ENCODE data around the gene MEGF10.

The MEGF10 gene

DNA sequence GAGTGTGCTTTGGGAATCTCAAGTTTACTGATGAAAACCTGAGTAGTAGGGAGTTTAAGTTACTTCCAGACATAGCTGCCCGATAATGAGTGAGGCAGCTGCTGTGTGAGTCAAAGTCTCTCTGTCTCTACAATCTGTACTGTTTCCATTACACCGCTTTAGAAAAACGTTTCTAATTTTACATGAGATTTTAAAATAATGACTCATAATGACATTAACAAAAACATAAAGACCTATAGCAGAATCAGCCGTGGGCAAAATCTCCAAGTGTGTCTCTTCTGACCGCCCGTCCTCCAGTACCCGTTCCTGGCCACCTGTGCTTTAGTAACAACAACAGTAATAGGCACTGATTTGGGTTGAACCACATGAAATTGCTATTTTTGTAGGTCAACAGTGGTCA is 157.2 kb downstream of the MEGF10 start:
- DNase-seq, result no peak

DNA sequence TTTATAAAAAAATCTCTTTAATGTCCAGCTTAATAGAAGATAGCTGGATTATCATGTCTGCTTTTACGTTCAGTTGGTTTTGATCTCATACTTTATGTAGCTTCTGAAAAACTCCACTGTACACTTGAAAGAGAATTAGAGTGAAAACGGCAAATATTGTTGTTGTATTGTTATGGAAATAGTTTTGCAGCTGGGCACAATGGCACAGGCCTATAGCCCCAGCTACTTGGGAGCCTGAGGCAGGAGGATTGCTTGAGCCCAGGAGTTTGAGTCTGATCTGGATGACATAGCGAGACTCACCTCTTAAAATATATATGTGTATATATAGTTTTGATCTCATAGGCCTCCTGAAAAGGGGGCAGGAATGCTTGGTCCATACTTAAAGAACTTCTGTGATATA is 159.4 kb downstream of the MEGF10 start:
- no peak for DNase-seq

DNA sequence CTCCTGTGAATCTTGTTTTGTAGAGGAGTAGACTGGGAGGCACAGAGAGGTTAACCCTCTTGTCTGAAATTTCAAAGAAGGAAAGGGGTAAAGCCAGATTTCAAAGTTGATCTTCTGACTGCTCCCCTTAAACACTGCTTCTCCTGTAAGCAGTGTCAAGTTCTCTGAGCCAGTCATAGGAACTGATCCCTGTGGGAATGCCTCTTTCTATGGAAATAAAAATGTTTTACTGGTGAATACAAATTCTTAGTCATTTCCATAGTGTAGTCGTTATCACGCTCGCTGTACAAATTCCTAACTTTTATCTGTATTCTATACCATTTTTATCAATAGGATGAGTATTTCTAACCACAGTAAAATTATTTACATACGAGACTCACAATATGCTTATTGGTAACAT is 160.5 kb downstream of the MEGF10 start:
- DNase-seq, result no peak

DNA sequence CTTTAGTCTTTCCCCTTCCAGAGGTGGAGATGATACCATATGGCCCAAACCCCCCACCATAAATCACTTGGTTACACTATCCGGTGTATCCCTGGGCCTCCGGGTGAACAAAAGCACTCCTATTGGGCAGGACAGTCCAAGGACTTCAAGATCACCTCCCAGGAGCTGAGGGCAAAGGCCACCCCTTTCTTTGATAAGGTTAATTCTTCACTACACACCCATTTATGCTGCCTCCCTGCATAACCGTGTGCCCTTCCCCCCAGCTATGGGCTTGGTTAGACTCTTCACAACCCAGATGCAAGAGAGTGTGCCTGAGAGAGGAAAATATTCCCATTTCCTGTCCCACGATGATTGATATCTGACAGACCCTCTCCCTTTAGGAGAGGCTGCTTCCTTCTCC is 162.0 kb downstream of the MEGF10 start:
- no peak for DNase-seq

DNA sequence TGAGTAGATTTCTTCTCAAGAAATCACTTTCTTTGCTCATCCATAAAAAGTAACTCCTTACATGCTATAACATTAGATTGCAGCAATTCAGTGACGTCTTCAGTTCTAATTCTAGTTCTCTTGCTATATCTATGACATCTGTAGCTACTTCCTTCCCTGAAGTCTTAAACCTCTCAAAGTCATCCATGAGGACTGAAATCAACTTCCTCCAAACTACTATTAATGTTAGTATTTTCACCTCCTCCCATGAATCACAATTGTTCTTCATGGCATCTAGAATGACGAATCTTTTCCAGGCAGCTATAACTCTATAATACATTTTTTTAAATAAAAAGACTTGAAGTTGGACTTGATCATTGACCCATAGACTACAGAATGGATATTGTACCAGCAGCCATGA is 180.6 kb downstream of the MEGF10 start:
- no peak for DNase-seq

DNA sequence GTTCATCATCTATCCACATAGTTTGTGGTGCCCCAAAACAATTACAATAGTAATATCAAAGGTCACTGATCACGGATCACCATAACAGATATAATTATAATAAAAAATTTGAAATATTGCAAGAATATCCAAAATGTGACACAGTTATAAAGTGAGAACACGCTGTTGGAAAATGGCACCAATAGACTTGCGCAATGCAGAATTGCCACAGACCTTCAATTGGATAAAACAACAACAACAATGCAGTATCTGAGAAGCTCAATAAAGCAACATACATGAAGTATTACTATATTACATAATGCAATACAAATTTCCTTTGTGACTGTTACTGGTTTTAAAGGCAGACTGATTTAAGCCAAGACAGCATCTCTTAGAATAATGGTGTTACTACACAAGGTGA is 182.1 kb downstream of the MEGF10 start:
- no peak for DNase-seq

DNA sequence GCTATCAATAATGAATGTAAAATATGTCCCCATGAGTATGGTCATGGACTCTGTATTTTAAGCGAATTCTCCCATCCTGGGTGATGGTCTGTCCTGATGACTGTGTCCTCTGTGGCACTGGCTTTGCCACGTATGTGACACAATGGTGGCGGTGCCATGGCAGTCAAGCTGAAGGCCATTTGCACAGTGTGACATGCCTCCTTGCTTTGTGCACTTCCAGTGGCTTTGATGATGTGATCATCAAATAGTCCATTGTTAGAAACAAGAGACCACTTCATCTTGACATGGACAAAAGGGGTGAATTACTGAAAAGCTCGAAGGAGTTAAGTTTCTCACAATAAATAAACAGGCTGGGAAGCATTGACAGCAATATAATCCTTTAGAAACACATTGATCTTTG is 195.9 kb downstream of the MEGF10 start:
- no peak for DNase-seq

DNA sequence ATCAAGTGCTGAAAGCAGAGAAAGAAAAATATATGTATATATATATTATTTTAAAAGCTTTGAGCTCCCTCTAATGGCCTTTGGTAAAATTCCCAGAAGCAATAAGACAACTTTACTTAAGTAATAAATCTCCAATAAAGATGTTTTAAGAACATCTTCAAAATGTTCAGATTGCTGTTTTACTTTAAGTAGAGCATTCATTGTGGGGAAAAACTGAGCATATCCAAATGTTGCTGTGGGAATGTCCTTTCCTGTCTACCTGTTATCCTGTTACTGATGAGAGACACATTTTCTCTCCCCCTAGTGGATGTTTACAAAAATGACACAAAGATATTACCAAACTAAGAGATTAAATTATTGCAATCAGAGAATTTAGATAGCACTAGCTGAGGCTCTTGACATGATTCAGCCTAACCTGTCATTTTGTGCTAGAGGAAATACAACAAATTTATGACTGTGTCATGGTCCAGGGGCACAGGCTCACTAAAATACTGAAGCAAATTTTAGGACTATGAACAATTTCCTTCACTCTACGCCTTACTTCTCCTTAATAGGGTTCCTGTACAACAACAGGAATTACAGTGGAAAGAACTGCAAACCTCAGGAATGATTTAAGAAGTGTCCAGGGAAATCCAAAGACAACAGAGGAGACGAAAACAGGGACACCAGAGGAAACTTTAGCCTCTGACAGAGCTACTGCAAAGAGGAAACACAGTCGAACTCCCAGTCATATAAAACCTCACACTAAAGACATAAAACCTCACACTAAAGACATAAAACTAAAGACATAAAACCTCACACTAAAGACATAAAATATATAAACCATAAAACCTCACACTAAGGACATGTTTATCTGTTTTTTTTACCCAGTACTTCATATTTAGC is 202.5 kb downstream of the MEGF10 start:
- peak; percentile 77 for DNase-seq

DNA sequence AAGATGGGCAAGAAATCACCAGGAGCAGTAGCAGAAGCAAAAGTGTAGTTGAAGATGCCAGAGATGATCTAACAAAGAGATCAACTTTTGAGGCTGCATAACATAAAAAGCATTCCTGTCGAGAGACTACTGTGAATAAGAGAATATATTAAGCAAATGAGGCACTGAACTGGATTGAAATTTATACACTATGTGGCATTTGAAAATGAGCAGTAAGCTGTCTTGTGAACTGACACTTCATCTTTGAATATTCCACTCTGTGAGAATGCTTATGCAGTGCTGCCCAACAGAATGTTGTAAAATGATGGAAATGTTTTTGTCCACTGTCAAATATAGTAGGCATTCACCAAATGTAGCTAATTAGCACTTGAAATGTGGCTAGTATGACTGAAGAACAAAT is 208.0 kb downstream of the MEGF10 start:
- DNase-seq, result no peak

DNA sequence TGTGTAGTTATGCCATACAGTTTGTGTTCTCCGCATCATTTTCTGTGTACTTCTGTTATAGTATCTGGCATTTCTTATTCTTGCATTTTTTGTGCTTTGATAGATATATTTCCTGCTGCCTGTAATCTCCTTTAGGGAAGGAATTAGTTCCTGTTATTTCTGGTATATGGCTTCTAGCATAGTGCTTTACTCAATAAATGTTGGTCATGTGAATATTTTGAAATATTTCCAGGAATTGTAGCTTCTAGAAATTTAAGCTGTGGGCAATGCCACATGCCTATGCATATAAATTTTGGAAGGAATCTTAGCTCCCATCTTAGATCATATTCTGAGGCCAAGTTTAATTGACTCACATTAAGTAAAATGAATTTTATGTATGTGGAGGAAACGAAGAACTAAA is 215.3 kb downstream of the MEGF10 start:
- DNase-seq, result peak; percentile 29

DNA sequence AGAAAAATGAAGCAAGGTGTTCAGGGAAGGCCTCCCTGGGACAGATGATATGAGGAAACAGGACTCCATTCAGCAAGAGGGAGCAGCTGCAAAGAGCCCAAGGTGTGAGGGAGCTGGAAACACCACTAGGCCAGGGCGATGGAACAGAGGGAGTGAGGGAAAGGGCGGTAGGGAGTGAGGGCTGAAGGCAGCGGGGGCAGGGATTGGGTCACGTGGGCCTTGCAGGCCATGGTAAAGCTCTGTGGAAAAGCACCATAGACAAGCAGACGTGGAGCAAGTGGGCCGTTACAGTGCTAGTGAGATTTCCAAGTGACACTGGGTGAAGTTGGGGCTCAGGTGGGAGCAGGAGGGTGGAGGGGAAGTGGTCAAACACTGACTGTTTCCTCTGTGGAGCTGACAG is 216.0 kb downstream of the MEGF10 start:
- no peak for DNase-seq

DNA sequence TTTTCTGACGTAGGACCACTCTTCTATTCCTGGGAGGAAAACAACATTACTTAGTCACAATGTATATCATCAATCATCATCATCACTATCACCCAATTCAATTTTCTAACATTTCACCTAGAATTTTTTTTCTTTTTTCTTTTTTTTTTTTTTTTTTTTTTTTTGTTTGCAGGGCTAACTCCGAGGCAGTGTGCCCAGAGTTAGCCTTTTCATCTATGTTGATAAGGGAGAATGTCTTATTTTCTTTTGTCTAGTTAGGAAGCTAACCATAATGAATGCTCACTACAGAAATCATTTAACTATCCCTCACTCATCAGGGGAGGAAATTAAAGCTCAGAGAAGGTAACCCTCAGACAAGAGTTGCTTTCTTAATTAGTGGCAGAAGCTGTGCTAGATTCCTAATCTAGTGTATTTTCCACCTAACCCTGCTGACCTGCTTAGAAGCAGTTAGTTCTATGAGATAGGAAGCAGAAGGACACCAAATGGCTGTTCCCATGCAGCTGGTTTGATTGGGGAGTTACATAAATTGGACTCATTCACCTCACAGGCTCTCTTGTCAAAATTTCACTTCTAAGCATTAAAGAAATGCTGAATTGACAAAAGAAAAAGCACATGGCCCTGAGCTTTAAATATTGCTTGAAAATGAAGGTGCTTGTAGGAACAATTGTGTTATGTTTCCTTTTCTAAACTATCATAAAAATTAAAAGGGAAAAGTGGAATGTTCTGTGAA is 218.2 kb downstream of the MEGF10 start:
- DNase-seq, result no peak
